Neural cell (in vitro differentiated cells): Measurements from ENCODE around the gene KLHL6. TPM values are rescaled to one million over a fixed set of nuclear protein-coding genes. Genes with fewer than 3 reads are reported as not detected.

Experiments used
- H2AFZ ChIP-seq: fragments of 200-600, 300-800 bp; sonication (generic), shearing (Covaris generic); 2 replicates; pipeline ENCODE4 v1.6.0; 2014; ENCODE audit warnings: low read depth, mild to moderate bottlenecking, antibody characterized with exemption, low read length, moderate library complexity
- H3F3A ChIP-seq: fragments of 200-600 bp; shearing (Covaris generic); 2 replicates; pipeline ENCODE4 v1.6.1; 2016; ENCODE audit warnings: mild to moderate bottlenecking, moderate library complexity, mixed read lengths, antibody characterized with exemption, low read length; ENCODE audit not compliant: insufficient read depth, poor library complexity, severe bottlenecking
- H3K27ac ChIP-seq: fragments of 200-600, 300-800 bp; sonication (generic), shearing (Covaris generic); 2 replicates; pipeline ENCODE4 v1.5.1; 2014; ENCODE audit warnings: mild to moderate bottlenecking, low read length, moderate library complexity
- H3K27me3 ChIP-seq: fragments of 300-800, 200-600 bp; sonication (generic), shearing (Covaris generic); 2 replicates; pipeline ENCODE4 v1.6.0; 2014; ENCODE audit warnings: mild to moderate bottlenecking, low read depth, low read length, moderate library complexity; ENCODE audit not compliant: insufficient read depth
- H3K36me3 ChIP-seq: fragments of 300-800, 200-600 bp; sonication (generic), shearing (Covaris generic); 2 replicates; pipeline ENCODE4 v1.5.1; 2014; ENCODE audit warnings: mild to moderate bottlenecking, antibody characterized with exemption, low read length, moderate library complexity; ENCODE audit not compliant: insufficient read depth
- H3K4me2 ChIP-seq: fragments of 300-800, 200-600 bp; sonication (generic), shearing (Covaris generic); 2 replicates; pipeline ENCODE4 v1.6.0; 2014; ENCODE audit warnings: mild to moderate bottlenecking, low read length
- H3K4me3 ChIP-seq: fragments of 300-800, 200-600 bp; sonication (generic), shearing (Covaris generic); 2 replicates; pipeline ENCODE4 v1.5.1; 2014; ENCODE audit warnings: mild to moderate bottlenecking, low read length, moderate library complexity
- H3K79me2 ChIP-seq: fragments of 200-600 bp; shearing (Covaris generic); replicated peaks from 2 replicates; pipeline ENCODE4 v1.6.0; 2014; ENCODE audit warnings: mild to moderate bottlenecking, low read length, moderate library complexity; ENCODE audit not compliant: insufficient read depth
- H3K9ac ChIP-seq: fragments of 300-800, 200-600 bp; sonication (generic), shearing (Covaris generic); 2 replicates; pipeline ENCODE4 v1.6.1; 2016; ENCODE audit warnings: mild to moderate bottlenecking, low read length, mixed read lengths
- H3K9me2 ChIP-seq: fragments of 200-600 bp; shearing (Covaris generic); 2 replicates; pipeline ENCODE4 v1.6.1; 2016; ENCODE audit warnings: mild to moderate bottlenecking, low read length, mixed read lengths; ENCODE audit not compliant: insufficient read depth
- H3K9me3 ChIP-seq: fragments of 200-600, 300-800 bp; sonication (generic), shearing (Covaris generic); 2 replicates; pipeline ENCODE4 v1.6.1; 2016; ENCODE audit warnings: mild to moderate bottlenecking, mixed run types, low read length, moderate library complexity, mixed read lengths
- H4K20me1 ChIP-seq: fragments of 200-600 bp; shearing (Covaris generic); 2 replicates; pipeline ENCODE4 v1.6.1; 2016; ENCODE audit warnings: mild to moderate bottlenecking, mixed run types; ENCODE audit not compliant: insufficient read depth
- EP300 ChIP-seq: fragments of 450-650 bp; conservative IDR thresholded peaks from 2 replicates; pipeline ENCODE4 v1.6.1; 2014; ENCODE audit warnings: antibody characterized with exemption, mild to moderate bottlenecking, moderate library complexity; ENCODE audit not compliant: poor library complexity, severe bottlenecking
- EZH2 ChIP-seq: fragments of 200-600, 300-800 bp; shearing (Covaris generic), sonication (generic); IDR thresholded peaks from 2 replicates; pipeline ENCODE4 v1.6.1; 2014; ENCODE audit warnings: antibody characterized with exemption, low read length, borderline replicate concordance, mild to moderate bottlenecking; ENCODE audit not compliant: insufficient read depth, poor library complexity, severe bottlenecking
- MXI1 ChIP-seq: fragments of 450-650 bp; conservative IDR thresholded peaks from 2 replicates; pipeline ENCODE4 v1.6.1; 2014; ENCODE audit warnings: antibody characterized with exemption, mild to moderate bottlenecking; ENCODE audit not compliant: poor library complexity, severe bottlenecking
- POLR2AphosphoS5 ChIP-seq: IDR thresholded peaks from 2 replicates; pipeline ENCODE4 v1.6.1; 2012
- RAD21 ChIP-seq: fragments of 450-650 bp; conservative IDR thresholded peaks from 2 replicates; pipeline ENCODE4 v1.6.1; 2014; ENCODE audit warnings: antibody characterized with exemption, mild to moderate bottlenecking, moderate library complexity
- SMC3 ChIP-seq: fragments of 450-650 bp; conservative IDR thresholded peaks from 2 replicates; pipeline ENCODE4 v1.6.1; 2014; ENCODE audit warnings: antibody characterized with exemption, mild to moderate bottlenecking, moderate library complexity; ENCODE audit not compliant: poor library complexity
- TAF1 ChIP-seq: IDR thresholded peaks from 2 replicates; pipeline ENCODE4 v1.6.1; 2012; ENCODE audit warnings: low read depth
- polyA plus RNA-seq: library from polyadenylated mRNA; depleted of rRNA; stranded (reverse); fragments of >200 nt; gene quantifications from 2 replicates; pipeline ENCODE4 v1.2.3, GENCODE V29; 2014
- TF ChIP-seq, protein P1 (sequence below): IDR thresholded peaks from 2 replicates; pipeline ENCODE4 v1.6.1; 2012; ENCODE audit warnings: borderline replicate concordance
- TF ChIP-seq, protein P2 (sequence below): fragments of 450-650 bp; IDR thresholded peaks from 2 replicates; pipeline ENCODE4 v1.5.1; 2014; ENCODE audit warnings: antibody characterized with exemption, mild to moderate bottlenecking, moderate library complexity; ENCODE audit not compliant: poor library complexity, severe bottlenecking

KLHL6 gene
- polyA plus RNA-seq, 1 donor from 2014 or later = not detected

DNA sequence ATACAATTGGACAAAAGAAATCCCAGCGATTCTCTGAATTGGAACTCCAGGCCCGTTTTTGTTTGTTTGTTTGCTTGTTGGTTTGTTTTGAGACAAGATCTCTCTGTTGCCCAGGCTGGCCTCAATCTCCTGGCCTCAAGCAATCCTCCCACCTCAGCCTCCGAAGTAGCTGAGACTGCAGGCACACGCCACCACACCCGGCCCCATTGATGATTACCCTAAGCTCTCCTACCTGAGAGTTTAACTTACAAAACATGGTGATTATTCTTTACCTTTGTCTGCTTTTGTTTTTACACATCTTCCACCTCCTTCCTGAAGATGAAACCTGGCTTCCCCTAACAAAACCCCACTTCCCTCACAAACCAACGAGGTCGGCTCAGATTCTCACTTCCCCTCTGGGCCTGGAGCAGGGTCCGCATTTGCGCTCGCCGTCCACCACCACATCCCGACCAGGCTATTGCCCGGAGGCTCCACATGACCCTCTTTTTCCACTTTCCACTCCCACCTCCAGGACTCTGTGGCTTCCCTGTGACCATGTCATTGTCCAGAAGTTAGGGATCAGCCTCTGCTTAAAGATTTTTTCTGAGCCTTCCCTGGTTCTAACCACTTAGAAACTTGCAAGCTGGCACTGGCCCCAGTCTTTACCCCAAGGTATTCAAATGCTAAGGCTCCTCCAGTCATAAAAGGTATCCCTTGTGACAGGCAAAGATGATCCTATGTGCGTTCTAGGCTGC, 14.8 kb downstream of the KLHL6 start:
- H3K4me3 ChIP-seq = no peak overlapping the region
- no peaks in the 10 kb centered on the region for H3K36me3 ChIP-seq
- no peaks in the 10 kb centered on the region for H3K9me3 ChIP-seq
- H3K4me2 ChIP-seq = no peak overlapping the region
- no peak overlapping the region for H3K27ac ChIP-seq
- no peak overlapping the region for H2AFZ ChIP-seq
- no peaks in the 10 kb centered on the region for H3K9me2 ChIP-seq
- no peaks in the 10 kb centered on the region for H3K27me3 ChIP-seq
- H3K79me2 ChIP-seq = no peaks in the 10 kb centered on the region
- no peaks in the 10 kb centered on the region for H3F3A ChIP-seq
- H4K20me1 ChIP-seq = no peaks in the 10 kb centered on the region
- TF ChIP-seq SMC3 = no peak
- TF ChIP-seq RAD21 = no peak
- TF ChIP-seq MXI1 = no peak
- TF ChIP-seq, protein P1, sequence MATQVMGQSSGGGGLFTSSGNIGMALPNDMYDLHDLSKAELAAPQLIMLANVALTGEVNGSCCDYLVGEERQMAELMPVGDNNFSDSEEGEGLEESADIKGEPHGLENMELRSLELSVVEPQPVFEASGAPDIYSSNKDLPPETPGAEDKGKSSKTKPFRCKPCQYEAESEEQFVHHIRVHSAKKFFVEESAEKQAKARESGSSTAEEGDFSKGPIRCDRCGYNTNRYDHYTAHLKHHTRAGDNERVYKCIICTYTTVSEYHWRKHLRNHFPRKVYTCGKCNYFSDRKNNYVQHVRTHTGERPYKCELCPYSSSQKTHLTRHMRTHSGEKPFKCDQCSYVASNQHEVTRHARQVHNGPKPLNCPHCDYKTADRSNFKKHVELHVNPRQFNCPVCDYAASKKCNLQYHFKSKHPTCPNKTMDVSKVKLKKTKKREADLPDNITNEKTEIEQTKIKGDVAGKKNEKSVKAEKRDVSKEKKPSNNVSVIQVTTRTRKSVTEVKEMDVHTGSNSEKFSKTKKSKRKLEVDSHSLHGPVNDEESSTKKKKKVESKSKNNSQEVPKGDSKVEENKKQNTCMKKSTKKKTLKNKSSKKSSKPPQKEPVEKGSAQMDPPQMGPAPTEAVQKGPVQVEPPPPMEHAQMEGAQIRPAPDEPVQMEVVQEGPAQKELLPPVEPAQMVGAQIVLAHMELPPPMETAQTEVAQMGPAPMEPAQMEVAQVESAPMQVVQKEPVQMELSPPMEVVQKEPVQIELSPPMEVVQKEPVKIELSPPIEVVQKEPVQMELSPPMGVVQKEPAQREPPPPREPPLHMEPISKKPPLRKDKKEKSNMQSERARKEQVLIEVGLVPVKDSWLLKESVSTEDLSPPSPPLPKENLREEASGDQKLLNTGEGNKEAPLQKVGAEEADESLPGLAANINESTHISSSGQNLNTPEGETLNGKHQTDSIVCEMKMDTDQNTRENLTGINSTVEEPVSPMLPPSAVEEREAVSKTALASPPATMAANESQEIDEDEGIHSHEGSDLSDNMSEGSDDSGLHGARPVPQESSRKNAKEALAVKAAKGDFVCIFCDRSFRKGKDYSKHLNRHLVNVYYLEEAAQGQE = no peak
- no peak for TF ChIP-seq EZH2
- TF ChIP-seq POLR2AphosphoS5 = no peak
- no peak for TF ChIP-seq TAF1
- TF ChIP-seq, protein P2, sequence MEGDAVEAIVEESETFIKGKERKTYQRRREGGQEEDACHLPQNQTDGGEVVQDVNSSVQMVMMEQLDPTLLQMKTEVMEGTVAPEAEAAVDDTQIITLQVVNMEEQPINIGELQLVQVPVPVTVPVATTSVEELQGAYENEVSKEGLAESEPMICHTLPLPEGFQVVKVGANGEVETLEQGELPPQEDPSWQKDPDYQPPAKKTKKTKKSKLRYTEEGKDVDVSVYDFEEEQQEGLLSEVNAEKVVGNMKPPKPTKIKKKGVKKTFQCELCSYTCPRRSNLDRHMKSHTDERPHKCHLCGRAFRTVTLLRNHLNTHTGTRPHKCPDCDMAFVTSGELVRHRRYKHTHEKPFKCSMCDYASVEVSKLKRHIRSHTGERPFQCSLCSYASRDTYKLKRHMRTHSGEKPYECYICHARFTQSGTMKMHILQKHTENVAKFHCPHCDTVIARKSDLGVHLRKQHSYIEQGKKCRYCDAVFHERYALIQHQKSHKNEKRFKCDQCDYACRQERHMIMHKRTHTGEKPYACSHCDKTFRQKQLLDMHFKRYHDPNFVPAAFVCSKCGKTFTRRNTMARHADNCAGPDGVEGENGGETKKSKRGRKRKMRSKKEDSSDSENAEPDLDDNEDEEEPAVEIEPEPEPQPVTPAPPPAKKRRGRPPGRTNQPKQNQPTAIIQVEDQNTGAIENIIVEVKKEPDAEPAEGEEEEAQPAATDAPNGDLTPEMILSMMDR = no peak
- no peak for TF ChIP-seq EP300
- H3K9ac ChIP-seq = no peak overlapping the region

DNA sequence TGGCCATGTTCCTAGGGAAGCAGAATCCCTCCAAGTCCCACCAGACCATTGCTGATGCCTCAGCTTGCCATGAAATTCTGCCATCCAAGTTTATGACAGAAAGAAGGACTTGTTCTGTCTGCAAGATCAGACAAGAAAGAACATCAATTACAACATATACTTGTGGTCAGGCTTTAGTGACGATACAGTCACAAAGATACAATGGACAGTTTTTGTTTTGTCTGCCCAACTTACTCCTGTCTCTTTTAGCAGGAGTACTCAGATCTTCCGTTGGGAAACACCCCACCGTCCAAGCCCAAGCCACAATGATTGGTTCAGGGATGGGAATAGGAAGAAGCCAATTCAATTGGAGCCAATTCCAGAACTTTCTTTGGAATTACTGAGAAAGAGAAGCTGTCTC, 15.7 kb downstream of the KLHL6 start:
- no peak overlapping the region for H3K4me2 ChIP-seq
- no peaks in the 10 kb centered on the region for H3K9me3 ChIP-seq
- no peak overlapping the region for H3K9ac ChIP-seq
- no peak overlapping the region for H3K27ac ChIP-seq
- H3K4me3 ChIP-seq = no peak overlapping the region
- no peaks in the 10 kb centered on the region for H3K36me3 ChIP-seq
- no peak overlapping the region for H2AFZ ChIP-seq
- no peaks in the 10 kb centered on the region for H3K9me2 ChIP-seq
- H3F3A ChIP-seq = no peaks in the 10 kb centered on the region
- TF ChIP-seq EZH2 = no peak
- no peak for TF ChIP-seq SMC3
- TF ChIP-seq, protein P2 = no peak
- TF ChIP-seq EP300 = no peak
- TF ChIP-seq RAD21 = no peak
- TF ChIP-seq TAF1 = no peak
- TF ChIP-seq MXI1 = no peak
- TF ChIP-seq, protein P1 = no peak
- no peak for TF ChIP-seq POLR2AphosphoS5
- no peaks in the 10 kb centered on the region for H4K20me1 ChIP-seq
- H3K79me2 ChIP-seq = no peaks in the 10 kb centered on the region
- H3K27me3 ChIP-seq = no peaks in the 10 kb centered on the region
